ENCODE measurements around the gene TMCC1.
A peak's percentile ranks its signal among the peaks of the same experiment; 100 is the strongest.
"Not testable (repeated sequence)": the region's sequence is repeated elsewhere in the genome, so short reads cannot be mapped to it uniquely, and the experiment has no call there.

TMCC1 gene

DNA sequence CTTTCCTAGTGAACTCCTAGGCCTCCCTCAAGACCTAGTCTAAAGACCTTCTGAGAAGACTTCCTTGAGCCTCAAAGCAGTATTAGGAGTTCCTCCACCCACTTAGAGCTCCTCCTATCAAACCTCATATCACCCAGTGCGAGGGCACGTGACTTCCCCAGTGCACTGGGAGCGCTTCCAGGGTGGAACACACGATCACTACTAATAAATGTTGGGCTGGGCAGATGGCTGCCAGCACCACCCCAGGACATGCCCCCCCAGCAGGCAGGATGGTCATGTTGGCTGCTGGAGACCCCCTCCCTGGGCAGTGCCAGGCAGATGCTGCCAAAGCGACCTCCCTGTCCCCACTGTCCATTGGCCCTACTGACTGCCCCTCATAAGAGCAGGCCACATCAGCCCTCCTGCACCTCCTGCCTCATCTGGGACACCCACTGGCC is 278.6 kb downstream of the TMCC1 start:
- TF ChIP-seq, protein P1, sequence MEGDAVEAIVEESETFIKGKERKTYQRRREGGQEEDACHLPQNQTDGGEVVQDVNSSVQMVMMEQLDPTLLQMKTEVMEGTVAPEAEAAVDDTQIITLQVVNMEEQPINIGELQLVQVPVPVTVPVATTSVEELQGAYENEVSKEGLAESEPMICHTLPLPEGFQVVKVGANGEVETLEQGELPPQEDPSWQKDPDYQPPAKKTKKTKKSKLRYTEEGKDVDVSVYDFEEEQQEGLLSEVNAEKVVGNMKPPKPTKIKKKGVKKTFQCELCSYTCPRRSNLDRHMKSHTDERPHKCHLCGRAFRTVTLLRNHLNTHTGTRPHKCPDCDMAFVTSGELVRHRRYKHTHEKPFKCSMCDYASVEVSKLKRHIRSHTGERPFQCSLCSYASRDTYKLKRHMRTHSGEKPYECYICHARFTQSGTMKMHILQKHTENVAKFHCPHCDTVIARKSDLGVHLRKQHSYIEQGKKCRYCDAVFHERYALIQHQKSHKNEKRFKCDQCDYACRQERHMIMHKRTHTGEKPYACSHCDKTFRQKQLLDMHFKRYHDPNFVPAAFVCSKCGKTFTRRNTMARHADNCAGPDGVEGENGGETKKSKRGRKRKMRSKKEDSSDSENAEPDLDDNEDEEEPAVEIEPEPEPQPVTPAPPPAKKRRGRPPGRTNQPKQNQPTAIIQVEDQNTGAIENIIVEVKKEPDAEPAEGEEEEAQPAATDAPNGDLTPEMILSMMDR (conservative IDR thresholded peaks at IDR 0.05; ENCODE audit: low read depth, low read length): no peak
- DNase-seq (ENCODE audit: low read depth): no peak
- H3K4me3 ChIP-seq (ENCODE audit: low read depth, low read length): no peak overlapping the region

DNA sequence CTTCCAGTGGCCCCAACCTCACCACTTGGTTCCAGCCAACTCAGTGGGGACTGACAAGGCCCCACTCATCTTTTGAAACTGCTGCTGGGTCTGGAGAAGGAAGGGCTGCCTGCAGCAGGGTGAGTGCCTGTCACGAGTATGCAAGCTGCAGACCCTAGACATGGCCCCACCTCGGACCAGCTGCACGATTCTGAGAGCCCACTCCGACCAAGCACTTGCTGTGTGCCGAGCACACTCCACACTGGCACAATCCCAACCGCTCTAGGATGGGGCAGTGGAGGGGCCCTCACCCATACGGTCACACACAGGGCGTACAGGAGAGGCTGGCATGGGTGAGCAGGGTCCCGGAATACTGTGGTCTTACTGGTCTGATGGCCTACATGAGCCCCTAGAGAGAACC is 279.1 kb downstream of the TMCC1 start:
- no peak overlapping the region for H3K4me3 ChIP-seq (ENCODE audit: low read depth, low read length)
- DNase-seq (ENCODE audit: low read depth): no peak
- TF ChIP-seq, protein P1 (conservative IDR thresholded peaks at IDR 0.05; ENCODE audit: low read depth, low read length): no peak

DNA sequence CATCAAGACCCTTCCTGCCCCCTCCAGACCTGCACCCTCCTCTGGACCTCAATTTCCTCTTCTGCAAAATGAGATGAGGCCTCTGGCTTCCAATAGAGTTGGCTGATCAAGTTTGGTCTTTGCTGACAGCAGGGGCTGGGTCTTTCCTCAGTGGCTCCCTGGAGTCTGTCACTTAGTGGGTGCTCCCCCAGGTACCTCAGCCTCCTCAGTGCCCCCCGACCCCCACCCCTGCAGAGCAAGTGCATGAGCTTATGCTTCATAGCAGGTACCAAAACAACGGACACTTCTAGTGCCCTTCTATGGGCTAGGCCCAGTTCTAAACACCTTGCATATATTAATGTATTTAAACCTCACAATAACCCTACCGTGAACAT is 280.2 kb downstream of the TMCC1 start:
- no peak overlapping the region for H3K4me3 ChIP-seq (ENCODE audit: low read depth, low read length)
- TF ChIP-seq, protein P1 (conservative IDR thresholded peaks at IDR 0.05; ENCODE audit: low read depth, low read length): no peak
- DNase-seq (ENCODE audit: low read depth): no peak

DNA sequence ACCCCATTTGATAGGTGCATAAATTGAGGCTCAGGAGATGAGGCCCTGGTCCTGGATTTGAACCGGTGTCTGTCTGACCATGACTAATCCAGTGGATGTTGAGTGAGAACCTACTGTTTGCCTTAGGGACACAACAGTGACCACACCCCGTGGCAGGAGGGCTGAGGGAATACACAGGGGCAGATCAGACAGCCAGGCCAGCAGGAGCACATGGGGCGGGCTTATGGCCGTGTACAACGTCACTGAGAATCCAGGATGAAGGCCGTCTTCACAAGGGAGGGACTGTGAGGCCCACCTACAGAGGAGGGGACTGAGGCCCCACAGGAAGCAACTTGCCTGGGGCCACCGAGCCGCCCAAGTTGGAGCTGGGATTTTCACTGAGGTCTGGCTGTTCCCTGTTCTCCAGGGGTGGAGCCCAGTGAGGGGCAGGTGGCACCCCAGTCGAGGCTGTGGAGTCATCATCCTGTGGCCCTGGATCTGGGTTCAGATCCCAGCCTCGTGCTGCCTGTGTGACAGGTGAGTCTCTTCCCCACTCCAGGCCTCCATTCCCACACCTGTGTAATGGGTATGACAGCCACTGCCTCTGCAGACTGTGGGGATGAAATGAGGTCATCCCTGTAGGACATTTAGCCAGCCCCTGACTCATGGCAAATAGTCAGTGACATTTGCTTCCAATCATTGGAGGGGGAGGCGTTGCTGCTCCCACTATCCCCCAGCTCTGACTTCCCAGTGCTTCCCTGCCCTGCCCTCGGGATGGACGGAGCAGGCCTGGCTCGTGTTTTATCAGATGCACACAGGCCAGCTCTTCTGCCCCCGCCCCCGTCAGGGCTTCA is 280.8 kb downstream of the TMCC1 start:
- no peak for DNase-seq (ENCODE audit: low read depth)
- H3K4me3 ChIP-seq (ENCODE audit: low read depth, low read length): no peak overlapping the region
- TF ChIP-seq, protein P1 (conservative IDR thresholded peaks at IDR 0.05; ENCODE audit: low read depth, low read length): no peak

DNA sequence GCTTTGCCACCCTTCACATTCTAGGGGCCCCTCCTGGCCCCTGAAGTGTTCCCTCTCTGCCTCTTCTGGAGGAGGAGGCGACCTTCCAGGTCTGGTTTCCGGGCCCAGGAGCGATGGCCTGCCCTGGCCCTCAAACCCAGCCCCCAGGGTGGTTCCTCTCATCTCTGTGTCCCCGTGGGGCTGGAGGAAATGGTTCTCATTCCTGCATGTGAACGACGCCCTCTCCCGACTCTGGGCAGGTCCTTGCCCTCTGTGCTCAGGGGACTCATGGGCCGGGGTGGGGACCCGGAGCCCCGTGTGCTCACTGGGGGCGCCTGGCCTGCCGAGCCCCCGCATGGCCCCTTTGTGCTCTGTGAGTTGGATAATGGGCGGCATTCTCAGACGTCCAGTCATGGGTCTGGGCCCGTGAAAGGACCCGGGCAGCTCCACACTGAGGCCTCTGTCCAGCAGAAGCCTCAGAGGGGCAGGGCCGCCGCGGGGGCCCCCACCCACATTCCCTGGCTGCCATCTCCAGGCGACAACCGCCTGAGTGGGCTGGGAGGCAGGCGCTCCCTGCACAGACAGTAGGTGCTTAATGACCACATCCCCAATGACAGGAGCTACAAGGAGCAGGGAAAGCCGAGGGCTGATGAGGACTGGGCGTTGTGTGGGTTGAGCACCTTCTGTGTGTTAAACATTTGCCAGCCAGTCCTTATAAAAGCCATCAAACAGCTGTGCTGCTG is 281.5 kb downstream of the TMCC1 start:
- TF ChIP-seq, protein P1 (conservative IDR thresholded peaks at IDR 0.05; ENCODE audit: low read depth, low read length): peak; percentile 17
- DNase-seq (ENCODE audit: low read depth): peak; percentile 51
- no peak overlapping the region for H3K4me3 ChIP-seq (ENCODE audit: low read depth, low read length)

DNA sequence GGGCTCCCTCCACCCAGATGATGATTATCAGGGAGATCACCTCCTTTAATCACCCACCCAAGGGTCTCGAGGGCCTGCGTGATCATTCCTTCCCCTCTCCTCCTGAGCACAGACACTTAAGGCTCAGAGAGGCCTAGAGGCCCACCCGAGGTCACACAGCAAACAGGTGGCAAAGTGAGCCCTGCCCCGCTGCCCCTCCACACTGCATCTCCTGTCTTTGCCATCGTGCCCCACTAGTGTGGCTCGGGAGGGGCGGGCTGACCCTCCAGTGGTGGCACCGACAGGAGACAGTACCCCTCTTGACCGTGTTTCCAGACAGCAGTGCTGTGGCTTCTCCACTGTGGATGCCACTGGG is 282.1 kb downstream of the TMCC1 start:
- TF ChIP-seq, protein P1 (conservative IDR thresholded peaks at IDR 0.05; ENCODE audit: low read depth, low read length): no peak

DNA sequence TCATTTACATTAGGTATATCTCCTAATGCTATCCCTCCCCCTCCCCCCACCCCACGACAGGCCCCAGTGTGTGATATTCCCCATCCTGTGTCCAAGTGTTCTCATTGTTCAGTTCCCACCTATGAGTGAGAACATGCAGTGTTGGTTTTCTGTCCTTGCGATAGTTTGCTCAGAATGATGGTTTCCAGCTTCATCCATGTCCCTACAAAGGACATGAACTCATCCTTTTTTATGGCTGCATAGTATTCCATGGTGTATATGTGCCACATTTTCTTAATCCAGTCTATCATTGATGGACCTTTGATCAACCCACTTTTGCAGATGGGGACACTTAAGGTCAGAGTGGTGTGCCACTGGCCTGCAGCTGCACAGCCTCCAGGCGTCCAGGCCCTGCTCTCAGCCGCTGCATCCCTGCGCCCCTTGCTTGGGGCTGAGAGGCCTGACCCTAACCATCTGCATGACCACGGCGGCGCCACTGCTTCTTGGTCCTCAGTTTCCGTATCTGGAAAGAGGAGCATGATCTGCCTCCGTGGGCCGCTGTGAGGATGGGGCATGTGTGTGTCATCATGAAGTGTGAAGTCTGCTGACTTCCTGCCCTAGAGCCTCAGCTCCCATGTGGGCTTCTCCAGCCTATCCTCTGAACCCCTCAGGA is 282.6 kb downstream of the TMCC1 start:
- not testable (repeated sequence) for DNase-seq (ENCODE audit: low read depth); H3K4me3 ChIP-seq (ENCODE audit: low read depth, low read length)

More for the DNA sequence above, 282.1 kb downstream of the TMCC1 start:
- DNase-seq (ENCODE audit: low read depth): no peak
- H3K4me3 ChIP-seq (ENCODE audit: low read depth, low read length): no peak overlapping the region

Data from choroid plexus epithelial cell (primary cell).